ENCODE measurements around the gene NPBWR2.

DNA sequence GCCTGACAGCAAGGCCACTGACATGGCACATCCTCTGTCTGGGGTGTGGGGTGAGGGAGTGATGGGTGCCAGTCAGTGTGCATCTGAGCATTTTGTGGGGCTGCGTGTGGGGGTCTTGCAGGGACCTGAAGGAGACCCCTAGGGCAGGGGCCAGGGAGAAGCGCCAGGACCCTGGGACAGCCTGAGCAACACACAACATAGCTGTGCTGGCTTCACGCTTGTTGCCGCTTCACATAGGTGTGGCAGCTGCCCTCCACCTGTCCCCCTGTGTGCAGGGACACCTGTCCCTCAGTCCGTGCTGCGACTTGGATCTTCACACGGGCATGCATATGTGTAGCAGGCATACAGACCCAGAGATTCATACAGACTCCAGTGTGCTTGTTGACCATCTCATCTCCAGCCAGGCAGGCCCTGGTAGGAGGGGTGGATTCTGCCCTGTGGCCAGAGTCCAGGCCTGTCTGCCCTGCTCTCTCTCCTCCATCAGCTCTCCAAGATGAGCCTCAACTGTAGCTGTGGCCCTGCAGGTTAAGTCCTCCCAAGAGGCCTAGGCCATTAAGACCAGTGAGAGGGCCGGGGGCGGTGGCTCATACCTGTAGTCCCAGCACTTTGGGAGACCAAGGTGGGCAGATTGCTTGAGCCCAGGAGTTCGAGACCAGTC lies 3.2 kb upstream of the NPBWR2 start:
- TF ChIP-seq, protein P1, sequence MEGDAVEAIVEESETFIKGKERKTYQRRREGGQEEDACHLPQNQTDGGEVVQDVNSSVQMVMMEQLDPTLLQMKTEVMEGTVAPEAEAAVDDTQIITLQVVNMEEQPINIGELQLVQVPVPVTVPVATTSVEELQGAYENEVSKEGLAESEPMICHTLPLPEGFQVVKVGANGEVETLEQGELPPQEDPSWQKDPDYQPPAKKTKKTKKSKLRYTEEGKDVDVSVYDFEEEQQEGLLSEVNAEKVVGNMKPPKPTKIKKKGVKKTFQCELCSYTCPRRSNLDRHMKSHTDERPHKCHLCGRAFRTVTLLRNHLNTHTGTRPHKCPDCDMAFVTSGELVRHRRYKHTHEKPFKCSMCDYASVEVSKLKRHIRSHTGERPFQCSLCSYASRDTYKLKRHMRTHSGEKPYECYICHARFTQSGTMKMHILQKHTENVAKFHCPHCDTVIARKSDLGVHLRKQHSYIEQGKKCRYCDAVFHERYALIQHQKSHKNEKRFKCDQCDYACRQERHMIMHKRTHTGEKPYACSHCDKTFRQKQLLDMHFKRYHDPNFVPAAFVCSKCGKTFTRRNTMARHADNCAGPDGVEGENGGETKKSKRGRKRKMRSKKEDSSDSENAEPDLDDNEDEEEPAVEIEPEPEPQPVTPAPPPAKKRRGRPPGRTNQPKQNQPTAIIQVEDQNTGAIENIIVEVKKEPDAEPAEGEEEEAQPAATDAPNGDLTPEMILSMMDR (IDR thresholded peaks at IDR 0.05), result no peak
- TF ChIP-seq, protein P2, sequence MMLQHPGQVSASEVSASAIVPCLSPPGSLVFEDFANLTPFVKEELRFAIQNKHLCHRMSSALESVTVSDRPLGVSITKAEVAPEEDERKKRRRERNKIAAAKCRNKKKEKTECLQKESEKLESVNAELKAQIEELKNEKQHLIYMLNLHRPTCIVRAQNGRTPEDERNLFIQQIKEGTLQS (CRISPR knock-in tag; conservative IDR thresholded peaks at IDR 0.05), result no peak
- TF ChIP-seq SMAD3 (CRISPR knock-in tag; IDR thresholded peaks at IDR 0.05; ENCODE audit: borderline replicate concordance) (no peak), ETV6 (CRISPR knock-in tag; IDR thresholded peaks at IDR 0.05) (no peak), SP1 (CRISPR knock-in tag; conservative IDR thresholded peaks at IDR 0.05) (no peak)
- TF ChIP-seq, protein P3, sequence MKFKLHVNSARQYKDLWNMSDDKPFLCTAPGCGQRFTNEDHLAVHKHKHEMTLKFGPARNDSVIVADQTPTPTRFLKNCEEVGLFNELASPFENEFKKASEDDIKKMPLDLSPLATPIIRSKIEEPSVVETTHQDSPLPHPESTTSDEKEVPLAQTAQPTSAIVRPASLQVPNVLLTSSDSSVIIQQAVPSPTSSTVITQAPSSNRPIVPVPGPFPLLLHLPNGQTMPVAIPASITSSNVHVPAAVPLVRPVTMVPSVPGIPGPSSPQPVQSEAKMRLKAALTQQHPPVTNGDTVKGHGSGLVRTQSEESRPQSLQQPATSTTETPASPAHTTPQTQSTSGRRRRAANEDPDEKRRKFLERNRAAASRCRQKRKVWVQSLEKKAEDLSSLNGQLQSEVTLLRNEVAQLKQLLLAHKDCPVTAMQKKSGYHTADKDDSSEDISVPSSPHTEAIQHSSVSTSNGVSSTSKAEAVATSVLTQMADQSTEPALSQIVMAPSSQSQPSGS (CRISPR knock-in tag; IDR thresholded peaks at IDR 0.05; ENCODE audit: borderline replicate concordance, low read depth), result no peak

Data from WTC11 (cell line).